Stimulated activated CD4-positive, alpha-beta T cell treated with anti-CD3 and anti-CD28 coated beads, Interleukin-1b, Interleukin-23, amount 100 ng/mL, for 1 hour (primary cell): ENCODE data around the gene NCOA3.
"Not testable (repeated sequence)": the region's sequence is repeated elsewhere in the genome, so short reads cannot be mapped to it uniquely, and the experiment has no call there.

ENCODE experiments used
- DNase-seq, 2 donors: peaks; one replicate each; pipeline ENCODE4 v3.0.0-alpha.2; 2020; ENCODE audit warnings: low read depth in 2 of 2

NCOA3 gene

DNA sequence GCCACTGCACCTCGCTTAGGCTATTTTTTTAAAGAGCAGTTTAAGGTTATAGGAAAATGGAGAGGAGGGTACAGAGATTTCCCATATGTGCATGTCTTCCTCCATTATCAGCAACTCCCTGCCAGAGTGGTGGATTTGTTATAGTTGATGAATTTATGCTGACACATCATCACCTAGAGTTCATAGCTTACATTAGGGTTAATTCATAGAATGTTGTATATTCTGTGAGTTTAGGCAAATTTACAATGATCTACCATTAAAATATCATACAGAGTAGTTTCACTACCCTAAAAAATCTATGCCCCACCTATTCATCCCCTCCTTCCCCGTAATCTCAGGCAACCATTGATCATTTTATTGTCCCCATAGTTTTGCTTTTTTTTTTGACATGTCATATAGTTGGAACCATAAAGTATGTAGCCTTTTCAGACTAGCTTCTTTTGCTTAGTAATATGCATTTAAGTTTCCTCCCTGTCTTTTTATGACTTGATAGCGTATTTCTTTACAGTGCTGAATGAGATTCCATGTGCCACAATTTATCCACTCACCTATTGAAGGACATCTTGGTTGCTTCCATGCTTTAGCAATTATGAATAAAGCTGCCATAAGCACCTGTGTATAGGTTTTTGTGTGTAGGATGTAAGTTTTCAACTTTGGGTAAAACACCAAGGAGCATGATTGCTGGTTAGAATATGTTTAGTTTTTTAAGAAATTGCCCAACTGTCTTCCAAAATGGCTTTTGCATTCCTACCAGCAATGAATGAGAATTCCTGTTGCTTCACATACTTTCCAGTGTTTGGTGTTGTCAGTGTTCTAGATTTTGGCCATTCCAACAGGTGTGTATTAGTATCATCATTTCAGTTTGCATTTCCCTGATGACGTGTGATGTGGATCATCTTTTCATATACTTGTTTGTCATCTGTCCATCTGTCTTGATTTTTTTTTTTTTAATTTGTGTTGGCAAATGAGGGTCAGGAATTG lies 60.2 kb downstream of the NCOA3 start:
- DNase-seq = no peak

DNA sequence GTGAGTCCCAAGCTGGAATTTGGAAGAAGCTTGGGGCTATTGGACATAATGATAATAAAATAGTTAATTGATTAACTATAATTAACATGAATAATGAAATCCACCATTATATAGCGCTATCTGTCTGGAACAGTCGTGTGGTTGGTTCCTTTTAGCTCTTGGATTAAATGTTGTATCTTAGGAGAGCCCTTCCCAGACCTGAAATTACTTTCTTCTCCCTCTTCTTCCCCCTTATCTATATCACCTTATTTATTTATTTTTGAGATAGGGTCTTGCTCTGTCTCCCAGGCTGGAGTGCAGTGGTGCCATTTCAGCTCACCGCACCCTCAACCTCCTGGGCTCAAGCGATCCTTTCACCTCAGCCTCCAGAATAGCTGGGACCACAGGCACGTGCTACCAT lies 64.6 kb downstream of the NCOA3 start:
- DNase-seq = no peak

GRCh38 chr20:47568019-47568418 lies 66.3 kb downstream of the NCOA3 start:
- DNase-seq = no peak

GRCh38 chr20:47568837-47569410 lies 67.2 kb downstream of the NCOA3 start:
- no peak for DNase-seq

DNA sequence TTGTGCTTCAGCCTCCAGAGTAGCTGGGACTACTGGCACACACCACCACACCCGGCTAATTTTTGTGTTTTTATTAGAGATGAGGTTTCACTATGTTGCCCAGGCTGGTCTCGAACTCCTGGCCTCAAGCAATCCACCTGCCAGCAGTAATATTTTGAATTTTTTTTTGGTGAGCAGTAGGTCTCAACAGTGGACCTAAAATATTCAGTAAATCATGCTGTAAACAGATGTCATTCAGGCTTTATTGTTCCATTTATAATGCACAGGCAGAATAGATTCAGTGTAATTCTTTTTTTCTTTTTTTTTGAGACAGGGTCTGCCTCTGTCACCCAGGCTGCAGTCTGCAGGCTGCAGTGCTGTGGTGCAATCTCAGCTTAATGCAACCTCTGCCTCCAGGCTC lies 69.7 kb downstream of the NCOA3 start:
- DNase-seq = no peak

DNA sequence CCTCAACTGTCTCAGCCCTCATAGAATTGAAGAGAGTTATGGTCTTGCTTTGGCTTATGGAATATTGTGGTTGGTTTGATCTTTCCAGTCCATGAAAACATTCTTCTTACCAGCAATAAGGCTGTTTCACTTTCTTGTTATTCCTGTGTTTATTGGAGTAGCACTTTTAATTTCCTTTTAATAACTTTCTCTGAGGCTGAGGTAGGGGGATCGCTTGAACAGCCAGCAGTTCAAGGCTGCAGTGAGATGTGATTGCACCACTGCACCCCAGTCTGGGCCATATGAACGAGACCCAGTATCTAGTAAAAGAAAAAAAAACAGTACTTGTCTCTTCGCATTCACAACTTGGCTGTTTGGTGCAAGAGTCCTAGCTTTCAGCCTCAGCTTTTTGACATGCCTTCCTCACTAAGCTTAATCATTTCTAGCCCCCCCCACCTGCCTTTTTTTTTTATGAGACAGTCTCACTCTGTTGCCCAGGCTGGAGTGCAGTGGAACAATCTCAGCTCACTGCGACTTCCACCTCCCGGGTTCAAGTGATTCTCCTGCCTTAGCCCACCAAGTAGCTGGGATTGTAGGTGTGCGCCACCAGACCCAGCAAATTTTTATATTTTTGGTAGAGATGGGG lies 70.5 kb downstream of the NCOA3 start:
- no peak for DNase-seq

GRCh38 chr20:47573559-47573958 lies 71.9 kb downstream of the NCOA3 start:
- DNase-seq = no peak

DNA sequence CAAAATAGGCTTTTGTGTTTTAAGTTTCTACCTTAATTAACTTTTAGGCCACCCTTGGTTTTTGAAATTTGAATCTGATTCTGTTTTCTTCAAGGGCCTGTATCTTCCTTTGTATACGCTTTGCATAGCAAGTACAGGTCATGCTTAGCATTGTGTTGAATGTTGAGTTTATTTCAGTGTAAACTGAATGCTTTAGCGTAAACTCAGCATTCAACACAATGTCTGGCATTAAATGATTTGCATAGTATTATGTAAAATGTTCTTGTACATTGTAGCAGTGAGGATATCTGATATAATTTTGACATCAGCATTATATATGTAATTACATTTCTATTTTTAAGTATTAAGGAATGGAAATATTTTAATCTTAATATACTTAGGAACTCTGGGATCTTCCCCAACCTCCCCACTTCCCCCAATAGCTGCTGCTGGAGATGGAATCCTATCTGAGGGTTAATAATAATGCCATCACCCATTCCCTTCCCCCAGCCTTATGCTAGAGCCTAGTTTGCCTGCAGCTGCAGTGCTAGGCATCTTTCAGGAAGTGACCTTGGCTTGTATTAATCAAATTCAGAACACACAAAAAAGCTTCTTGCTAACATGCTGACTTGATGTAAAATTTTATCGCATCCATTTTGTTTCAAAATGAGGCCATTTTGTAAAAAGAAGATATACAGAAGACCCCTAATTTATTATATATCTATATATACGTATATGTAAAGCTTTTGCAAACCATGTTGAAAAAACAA lies 73.1 kb downstream of the NCOA3 start:
- no peak for DNase-seq

DNA sequence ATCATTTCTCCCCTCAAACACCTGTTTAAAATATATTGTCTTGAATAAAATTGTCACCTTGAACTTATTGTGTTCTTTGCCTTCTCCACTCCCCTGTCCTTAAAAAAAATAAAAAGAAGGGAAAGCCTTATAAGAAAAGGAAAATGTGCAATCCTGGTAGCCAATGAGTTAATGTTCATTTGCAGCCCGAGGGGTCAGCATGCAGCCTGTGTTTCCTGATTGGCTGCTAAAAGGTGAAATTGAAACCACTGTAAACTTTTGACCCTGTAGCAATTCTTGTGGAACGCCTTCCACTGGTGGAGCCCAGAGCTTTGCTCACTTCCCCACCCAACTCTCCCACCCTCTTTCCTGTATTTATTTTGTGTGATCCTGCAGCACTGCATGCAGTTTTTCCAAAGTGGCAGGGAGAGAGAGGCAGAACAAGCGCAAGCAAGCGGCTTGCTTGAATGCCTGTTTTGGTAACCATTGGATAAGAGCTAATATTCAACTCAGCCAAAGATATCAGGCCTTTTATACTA lies 74.9 kb downstream of the NCOA3 start:
- DNase-seq = no peak

DNA sequence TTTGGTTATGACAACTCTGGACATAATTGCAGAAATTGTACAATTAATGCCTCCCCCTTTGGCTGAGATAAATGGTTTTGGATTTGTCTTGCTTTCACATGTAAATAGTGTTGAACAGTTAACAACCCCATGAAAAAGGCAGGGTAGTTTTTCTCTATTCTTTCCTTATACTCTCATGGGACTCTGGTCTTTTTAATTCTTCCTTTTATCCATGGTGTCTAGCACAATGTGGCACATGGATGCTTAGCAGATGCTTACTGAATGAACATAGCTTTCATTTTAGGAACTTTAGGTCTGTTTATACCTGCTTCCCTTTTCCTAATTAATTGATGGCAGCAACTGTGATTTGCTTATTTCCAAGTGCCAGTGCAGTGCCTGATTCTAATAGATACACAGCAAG lies 75.6 kb downstream of the NCOA3 start:
- no peak for DNase-seq

DNA sequence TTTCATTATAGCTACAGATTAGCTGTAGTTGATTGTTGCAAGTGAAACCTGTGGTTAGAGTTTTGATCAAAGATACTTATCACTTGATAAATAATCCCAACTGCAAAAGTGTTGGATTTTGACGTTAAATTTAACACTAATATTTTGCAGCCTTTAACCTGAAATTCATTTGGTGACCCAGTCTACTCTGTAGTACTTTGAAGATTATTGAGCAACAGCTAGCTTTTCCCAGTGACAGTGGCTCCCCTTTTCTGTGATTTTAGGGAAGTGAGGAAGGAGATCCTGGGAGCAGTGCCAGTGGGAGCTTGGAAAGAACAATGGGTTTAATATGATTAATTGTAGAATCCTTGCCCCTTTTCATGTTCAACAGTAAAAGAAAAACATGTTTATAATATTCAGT lies 76.9 kb downstream of the NCOA3 start:
- no peak for DNase-seq

GRCh38 chr20:47580686-47581085 lies 79.0 kb downstream of the NCOA3 start:
- not testable (repeated sequence) for DNase-seq

- DNase-seq = no peak
These were observed 79.4 kb downstream of the NCOA3 start for GRCh38 chr20:47581090-47581489.

GRCh38 chr20:47583551-47583950 lies 81.9 kb downstream of the NCOA3 start:
- DNase-seq = no peak

- no peak for DNase-seq
These were observed 83.5 kb downstream of the NCOA3 start for GRCh38 chr20:47585087-47585747.

DNA sequence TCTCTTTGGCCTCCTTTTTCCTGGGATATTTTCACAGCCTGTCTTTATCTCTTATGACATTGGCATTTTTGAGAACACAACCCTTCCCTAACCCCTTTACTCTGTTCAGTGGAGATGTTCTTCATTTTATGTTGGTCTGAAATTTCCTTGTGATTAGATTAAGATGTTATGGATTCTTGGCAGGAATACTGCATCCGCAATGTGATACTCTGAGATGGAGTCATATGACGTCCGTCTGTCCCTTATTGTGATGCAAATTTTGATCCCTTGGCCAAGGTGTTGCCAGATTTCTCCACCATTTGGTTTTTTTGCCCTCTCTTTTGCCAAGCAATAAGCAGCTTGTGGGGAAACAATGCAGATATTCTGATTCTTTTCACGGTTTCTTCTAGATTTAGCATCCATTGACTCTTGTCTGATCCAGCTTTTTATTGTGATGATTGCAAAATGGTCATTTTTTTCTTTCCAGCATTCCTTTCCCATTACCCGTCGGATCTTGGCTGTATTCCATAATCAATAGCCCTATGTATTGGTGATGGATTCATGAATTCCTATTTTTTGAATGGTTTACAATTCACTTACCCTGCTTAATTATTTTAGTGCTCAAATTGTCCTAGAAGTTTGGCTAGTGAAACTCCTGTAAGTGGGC lies 85.1 kb downstream of the NCOA3 start:
- no peak for DNase-seq

- no peak for DNase-seq
These were observed 86.5 kb downstream of the NCOA3 start for GRCh38 chr20:47588158-47588557.

DNA sequence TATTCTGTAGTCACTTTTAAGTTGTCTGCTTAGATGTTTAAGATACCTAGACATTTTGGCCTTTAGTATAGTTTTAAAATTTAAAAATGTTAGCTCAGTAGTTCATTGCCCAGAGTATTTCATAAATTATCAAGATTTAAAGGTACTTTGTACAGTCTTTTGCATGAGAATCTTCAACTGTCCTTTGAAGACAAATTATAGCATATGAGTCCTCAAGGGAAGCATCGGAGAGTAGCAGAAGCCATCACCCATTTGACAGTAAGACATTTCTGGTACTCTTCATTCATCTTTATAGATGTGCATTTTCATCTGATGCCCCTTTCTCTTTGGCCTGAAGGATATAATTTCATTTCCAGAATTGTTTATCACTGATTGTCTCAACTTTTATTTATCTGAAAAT lies 89.5 kb downstream of the NCOA3 start:
- DNase-seq = no peak

DNA sequence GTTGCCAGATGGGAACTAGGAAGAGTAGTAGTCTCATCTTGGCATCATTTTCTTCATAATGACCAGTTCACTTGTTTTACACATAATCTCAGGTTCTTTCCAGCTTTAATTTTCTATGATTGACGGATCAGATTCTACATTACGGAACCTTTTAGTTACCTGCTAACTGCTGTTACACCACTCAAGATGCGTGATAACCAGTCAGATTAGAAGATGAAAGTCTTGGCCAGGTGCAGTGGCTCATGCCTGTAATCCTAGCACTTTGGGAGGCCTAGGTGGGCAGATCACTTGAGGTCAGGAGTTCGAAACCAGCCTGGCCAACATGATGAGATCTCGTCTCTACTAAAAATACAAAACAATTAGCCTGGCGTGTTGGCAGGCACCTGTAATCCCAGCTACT lies 92.5 kb downstream of the NCOA3 start:
- no peak for DNase-seq

DNA sequence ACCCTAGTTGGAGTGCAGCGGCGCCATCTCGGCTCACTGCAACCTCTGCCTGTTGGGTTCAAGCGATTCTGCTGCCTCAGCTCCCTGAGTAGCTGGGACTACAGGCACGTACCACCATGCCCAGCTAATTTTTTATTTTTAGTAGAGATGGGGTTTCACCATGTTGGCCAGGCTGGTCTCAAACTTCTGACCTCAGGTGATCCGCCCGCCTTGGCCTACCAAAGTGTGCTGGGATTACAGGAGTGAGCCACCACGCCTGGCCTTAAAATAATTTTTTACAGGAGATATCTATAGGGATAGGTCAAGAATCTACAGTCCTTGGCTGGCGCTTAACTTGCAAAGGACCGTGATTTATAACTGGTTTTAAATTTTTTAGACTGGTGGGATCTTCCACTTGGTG lies 93.5 kb downstream of the NCOA3 start:
- not testable (repeated sequence) for DNase-seq
